NCI-H1417 treated with DMSO at 0.1 percent for 48 hours (cell line): ENCODE data around the gene PTPRF.

Source experiments
- DNase-seq: peaks from one replicate; lab custom pipeline; 2025; lab: John Stamatoyannopoulos, UW

The PTPRF gene

DNA sequence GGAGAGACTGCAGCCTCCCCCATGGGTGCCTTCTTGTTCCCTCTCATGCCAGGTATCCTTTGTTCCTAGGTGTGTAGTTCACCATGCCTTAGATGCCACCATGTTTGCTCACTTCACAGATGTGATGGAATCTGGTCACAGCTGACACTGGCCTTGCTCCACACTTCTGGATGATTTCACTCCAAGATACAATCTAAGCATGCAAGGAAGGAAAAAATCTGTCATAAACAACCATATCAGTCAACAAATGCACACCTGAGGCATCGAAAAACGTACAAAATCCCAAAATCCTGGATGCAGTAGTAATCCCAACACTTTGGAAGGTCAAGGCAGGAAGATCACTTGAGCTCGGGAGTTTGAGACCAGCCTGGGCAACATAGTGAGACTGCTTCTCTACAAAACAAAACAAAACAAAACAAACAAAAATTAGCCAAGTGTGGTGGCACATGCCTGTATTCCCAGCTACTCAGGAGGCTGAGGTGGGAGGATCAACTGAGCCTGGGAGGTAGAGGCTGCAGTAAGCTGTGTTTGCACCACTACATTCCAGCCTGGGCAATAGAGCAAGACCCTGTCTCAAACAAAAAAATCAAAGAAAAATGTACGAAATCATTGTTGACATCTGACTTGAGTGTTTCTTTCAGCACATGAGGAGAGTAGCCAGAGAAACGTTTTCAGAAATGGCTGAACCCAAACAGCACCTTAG is 17.1 kb upstream of the PTPRF start:
- no peak for DNase-seq

- no peak for DNase-seq
Measured at GRCh38 chr1:43518935-43519686, 11.6 kb upstream of the PTPRF start.

GRCh38 chr1:43520100-43520778 is 10.4 kb upstream of the PTPRF start:
- no peak for DNase-seq

GRCh38 chr1:43521078-43521477 is 9.6 kb upstream of the PTPRF start:
- DNase-seq = no peak

DNA sequence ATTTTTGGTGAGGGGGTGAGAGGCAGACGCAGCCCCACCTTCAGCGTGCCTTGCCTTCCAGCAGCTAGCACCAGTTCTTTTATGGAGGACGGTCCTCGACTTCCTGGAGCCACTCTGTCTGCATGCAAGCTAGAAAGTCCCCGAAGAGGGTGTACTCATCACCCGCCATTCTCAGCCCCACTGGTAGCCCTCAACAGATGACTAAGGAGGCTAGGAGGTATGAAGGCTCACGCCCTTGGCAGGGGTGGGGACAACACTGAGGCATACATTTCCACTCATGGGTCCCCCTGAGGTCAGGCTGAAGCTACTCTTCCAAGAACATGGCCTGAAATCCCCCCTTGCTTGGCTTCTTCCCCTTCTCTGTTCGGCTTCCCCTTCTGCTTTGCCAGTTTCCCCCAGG is 8.9 kb upstream of the PTPRF start:
- no peak for DNase-seq

GRCh38 chr1:43522431-43522775 is 8.3 kb upstream of the PTPRF start:
- DNase-seq = no peak

- no peak for DNase-seq
Measured at GRCh38 chr1:43522776-43523480, 7.8 kb upstream of the PTPRF start.

GRCh38 chr1:43524804-43525203 is 5.9 kb upstream of the PTPRF start:
- no peak for DNase-seq

GRCh38 chr1:43526002-43526401 is 4.7 kb upstream of the PTPRF start:
- no peak for DNase-seq

- no peak for DNase-seq
Measured at GRCh38 chr1:43527111-43527878, 3.4 kb upstream of the PTPRF start.

DNA sequence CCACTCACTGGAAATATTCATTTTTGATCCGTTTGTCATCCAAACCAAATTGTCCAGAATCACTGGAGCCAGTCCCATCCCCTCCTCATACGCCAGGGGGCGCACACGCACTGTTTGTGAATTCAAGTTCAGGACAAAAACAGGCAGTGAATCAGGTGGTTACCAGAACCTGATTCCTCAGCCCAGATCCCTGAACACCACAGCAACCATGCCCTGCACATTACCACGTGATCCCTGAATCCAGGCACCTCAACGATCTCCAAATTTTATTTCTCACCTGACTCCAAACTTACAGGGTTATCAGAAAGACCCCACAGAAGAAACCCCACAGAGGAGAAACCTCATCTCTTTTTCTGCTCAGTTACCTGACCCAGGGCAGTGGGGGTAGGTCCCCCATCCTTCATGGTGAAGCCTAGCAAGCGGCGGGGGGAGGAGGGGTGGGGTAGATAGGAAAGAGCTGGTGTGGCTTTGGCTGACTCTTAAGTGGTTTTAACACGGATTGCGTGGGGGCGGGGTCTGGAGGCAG is 1.4 kb upstream of the PTPRF start:
- DNase-seq = no peak

DNA sequence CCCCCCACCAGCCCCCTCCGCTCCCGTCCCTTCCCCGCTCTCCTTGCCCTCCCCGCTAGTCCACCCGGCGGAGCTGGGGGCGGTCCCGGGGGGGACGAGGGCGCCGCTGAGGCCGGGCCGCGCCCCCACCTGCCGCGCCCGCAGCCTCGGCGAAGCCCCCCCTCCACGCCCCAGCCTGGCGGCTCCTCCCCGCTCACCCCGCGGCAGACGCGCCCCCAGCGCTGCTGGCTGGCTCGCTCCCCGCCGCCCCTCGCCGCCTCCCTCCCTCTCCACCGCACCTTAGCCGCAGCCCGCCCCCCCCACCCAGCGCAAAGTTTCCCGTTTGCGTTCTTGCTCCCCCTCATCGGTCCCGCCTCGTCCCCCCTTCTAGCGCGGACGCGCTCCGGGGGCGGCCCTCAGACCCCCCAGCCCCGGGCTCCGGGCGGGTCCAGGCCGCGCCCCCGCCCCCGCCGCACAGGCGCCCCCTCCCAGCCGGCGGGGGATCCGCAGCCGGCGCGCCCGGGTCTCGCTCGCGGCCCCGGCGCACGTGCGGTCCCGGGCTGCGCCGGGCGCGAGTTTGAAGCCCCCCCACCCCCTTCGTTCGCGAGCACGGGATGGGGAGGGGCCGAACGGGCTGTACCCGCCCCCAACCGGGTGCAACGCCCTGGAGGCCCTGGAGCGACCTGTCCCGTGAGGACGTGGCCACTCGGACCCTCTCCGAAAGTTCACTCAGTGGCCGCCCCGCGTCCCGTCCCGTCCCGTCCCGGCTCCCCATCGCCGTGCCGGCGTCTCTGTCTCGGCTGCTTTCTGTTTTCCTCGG is 623 bp downstream of the PTPRF start:
- no peak for DNase-seq

DNA sequence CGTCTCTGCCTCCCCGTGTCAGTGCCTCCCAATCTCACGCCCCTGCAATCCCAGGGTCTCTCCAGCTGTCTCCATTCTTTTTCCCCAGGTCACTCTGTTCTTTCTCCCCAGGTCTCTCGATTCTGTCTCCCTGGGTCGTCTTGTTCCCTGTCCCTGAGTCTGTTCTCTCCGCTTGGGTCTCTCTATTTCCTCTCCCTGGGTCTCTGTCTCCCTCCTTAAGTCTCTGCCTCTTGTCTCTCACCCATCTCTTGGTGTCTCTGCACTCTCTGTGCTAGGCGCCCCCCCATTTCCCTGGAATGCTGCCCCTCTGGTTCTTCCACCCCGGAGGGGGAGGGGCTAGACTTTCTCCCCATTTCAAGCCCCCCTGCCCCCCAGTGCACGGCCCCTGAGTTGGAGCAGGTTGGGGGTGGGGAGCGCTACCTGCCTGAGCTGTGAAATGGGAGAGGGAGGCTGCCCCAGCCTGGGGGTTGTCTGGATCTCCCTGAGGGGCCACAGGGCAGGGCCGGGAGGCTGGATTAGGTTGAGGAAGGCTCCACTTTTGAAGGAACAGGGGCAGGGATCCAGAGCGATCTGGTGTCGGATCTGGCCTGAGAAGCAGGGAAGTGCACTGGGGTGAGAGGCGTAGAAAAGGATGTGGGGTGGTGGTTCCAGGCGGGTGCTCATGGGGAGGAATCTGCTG is 1.4 kb downstream of the PTPRF start:
- no peak for DNase-seq

GRCh38 chr1:43532716-43533115 is 2.0 kb downstream of the PTPRF start:
- DNase-seq = no peak

GRCh38 chr1:43533584-43533983 is 2.9 kb downstream of the PTPRF start:
- no peak for DNase-seq

- no peak for DNase-seq
Measured at GRCh38 chr1:43534256-43534655, 3.6 kb downstream of the PTPRF start.

GRCh38 chr1:43536196-43536863 is 5.6 kb downstream of the PTPRF start:
- DNase-seq = no peak

- no peak for DNase-seq
Measured at GRCh38 chr1:43536864-43537358, 6.2 kb downstream of the PTPRF start.

- DNase-seq = no peak
Measured at GRCh38 chr1:43537423-43538142, 6.9 kb downstream of the PTPRF start.
